ENCODE results near the gene B3GLCT. TPM values are rescaled to one million over a fixed set of nuclear protein-coding genes. Genes with fewer than 3 reads are reported as not detected.

The B3GLCT gene
- total and polyA plus RNA-seq, 2 of the 13 experiments (the other 11 are each of a cell fraction or from before 2014, with no cell fraction given), result 2.0 to 7.1 TPM

DNA sequence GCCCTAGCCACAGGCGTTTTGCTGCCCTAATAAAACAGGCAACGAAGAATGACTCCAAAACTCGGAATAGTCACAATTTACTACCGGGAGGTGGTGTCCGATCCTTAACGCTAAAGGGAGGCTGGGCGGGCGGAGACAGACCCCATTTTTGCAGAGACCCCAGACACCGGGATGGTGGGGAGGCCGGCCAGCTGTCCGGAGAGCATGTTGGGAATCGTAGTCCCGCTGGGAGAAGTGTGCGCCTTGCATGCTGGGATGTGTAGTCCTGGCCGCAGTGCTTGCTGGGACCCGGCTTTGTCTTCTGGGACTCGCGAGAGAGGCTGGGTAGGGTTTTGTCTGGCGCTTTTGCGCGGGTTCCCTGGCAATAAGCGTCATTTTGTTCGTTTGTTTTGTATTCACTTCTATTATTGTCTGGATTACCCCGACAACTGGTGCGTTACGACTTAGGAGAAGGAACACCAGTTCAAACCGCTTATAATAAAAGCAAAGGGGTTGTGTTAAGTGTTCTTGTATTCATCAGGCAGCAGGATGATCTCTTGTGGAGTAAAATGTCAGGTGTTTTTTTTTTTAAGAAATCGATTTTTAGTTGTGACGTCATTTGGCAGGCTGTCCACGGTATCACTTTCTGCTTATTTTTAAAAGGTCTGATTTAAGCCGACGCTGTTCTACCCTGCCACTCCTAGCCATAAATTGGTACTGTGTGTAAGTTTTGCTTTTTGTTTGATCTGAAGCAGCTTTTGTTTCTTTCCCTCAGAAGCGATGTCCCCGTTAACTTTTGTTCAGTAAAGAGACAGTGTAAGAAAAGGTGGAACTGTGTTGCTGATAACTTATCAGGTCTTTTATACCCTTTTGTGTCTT lies 37.4 kb upstream of the B3GLCT start (continued):
- TF ChIP-seq NR1H2 (CRISPR knock-in tag; IDR thresholded peaks at IDR 0.05; ENCODE audit: borderline replicate concordance, low read depth) (no peak), SOX6 (IDR thresholded peaks at IDR 0.05) (no peak), SOX6 (CRISPR knock-in tag; IDR thresholded peaks at IDR 0.05) (peak; percentile 73), SP140L (CRISPR knock-in tag; IDR thresholded peaks at IDR 0.05; ENCODE audit: borderline replicate concordance) (0 out of 2 replicates have a peak, but pooled peaks have one; percentile 11), PAWR (CRISPR knock-in tag; IDR thresholded peaks at IDR 0.05; ENCODE audit: borderline replicate concordance) (no peak), ZC3H4 (CRISPR knock-in tag; IDR thresholded peaks at IDR 0.05; ENCODE audit: borderline replicate concordance) (no peak), ZNF292 (CRISPR knock-in tag; IDR thresholded peaks at IDR 0.05; ENCODE audit: borderline replicate concordance, low read depth) (no peak), CBX1 (IDR thresholded peaks at IDR 0.05; ENCODE audit: low read depth) (no peak), TBX2 (CRISPR knock-in tag; IDR thresholded peaks at IDR 0.05; ENCODE audit: borderline replicate concordance) (peak; percentile 28; the same call in 1 of the 2 replicates), ZFY (CRISPR knock-in tag; IDR thresholded peaks at IDR 0.05) (no peak; the same call in none of the 2 replicates), ZNF790 (CRISPR knock-in tag; IDR thresholded peaks at IDR 0.05; ENCODE audit: borderline replicate concordance) (no peak), GZF1 (CRISPR knock-in tag; IDR thresholded peaks at IDR 0.05) (no peak), BHLHE40 (IDR thresholded peaks at IDR 0.05; ENCODE audit: low read length) (no peak), ZNF891 (CRISPR knock-in tag; IDR thresholded peaks at IDR 0.05) (peak; percentile 11; the same call in 1 of the 2 replicates), POLR2A (IDR thresholded peaks at IDR 0.05; ENCODE audit: insufficient read depth in 1 of 2, low read depth in 2 of 2, low read length in 2 of 2) (peak; percentile 57 to 58), GPN1 (CRISPR knock-in tag; IDR thresholded peaks at IDR 0.05; ENCODE audit: borderline replicate concordance) (no peak), ZNF747 (CRISPR knock-in tag; IDR thresholded peaks at IDR 0.05; ENCODE audit: borderline replicate concordance) (no peak), SMAD1 (CRISPR knock-in tag; IDR thresholded peaks at IDR 0.05; ENCODE audit: borderline replicate concordance, low read depth) (0 out of 2 replicates have a peak, but pooled peaks have one; percentile 55), RARA (CRISPR knock-in tag; IDR thresholded peaks at IDR 0.05) (no peak), ZIK1 (CRISPR knock-in tag; IDR thresholded peaks at IDR 0.05; ENCODE audit: borderline replicate concordance, low read depth) (no peak), KMT2B (CRISPR knock-in tag; IDR thresholded peaks at IDR 0.05) (no peak; the same call in 1 of the 2 replicates), MAF1 (CRISPR knock-in tag; IDR thresholded peaks at IDR 0.05; ENCODE audit: borderline replicate concordance) (no peak), KDM5B (CRISPR knock-in tag; IDR thresholded peaks at IDR 0.05; ENCODE audit: borderline replicate concordance) (peak; percentile 67; the same call in 1 of the 2 replicates), ZNF34 (CRISPR knock-in tag; IDR thresholded peaks at IDR 0.05; ENCODE audit: borderline replicate concordance) (no peak), ZNF30 (CRISPR knock-in tag; IDR thresholded peaks at IDR 0.05) (no peak), ZNF83 (CRISPR knock-in tag; IDR thresholded peaks at IDR 0.05; ENCODE audit: borderline replicate concordance) (no peak), SP1 (IDR thresholded peaks at IDR 0.05) (no peak), SP1 (CRISPR knock-in tag; IDR thresholded peaks at IDR 0.05) (peak; percentile 55; the same call in 1 of the 2 replicates), ZNF260 (CRISPR knock-in tag; IDR thresholded peaks at IDR 0.05; ENCODE audit: borderline replicate concordance, low read depth) (no peak)
- TF ChIP-seq, protein P1, sequence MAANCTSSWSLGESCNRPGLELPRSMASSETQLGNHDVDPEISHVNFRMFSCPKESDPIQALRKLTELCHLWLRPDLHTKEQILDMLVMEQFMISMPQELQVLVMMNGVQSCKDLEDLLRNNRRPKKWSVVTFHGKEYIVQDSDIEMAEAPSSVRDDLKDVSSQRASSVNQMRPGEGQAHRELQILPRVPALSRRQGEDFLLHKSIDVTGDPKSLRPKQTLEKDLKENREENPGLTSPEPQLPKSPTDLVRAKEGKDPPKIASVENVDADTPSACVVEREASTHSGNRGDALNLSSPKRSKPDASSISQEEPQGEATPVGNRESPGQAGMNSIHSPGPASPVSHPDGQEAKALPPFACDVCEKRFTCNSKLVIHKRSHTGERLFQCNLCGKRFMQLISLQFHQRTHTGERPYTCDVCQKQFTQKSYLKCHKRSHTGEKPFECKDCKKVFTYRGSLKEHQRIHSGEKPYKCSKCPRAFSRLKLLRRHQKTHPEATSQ (CRISPR knock-in tag; IDR thresholded peaks at IDR 0.05; ENCODE audit: borderline replicate concordance), result no peak
- TF ChIP-seq, protein P2, sequence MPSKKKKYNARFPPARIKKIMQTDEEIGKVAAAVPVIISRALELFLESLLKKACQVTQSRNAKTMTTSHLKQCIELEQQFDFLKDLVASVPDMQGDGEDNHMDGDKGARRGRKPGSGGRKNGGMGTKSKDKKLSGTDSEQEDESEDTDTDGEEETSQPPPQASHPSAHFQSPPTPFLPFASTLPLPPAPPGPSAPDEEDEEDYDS (CRISPR knock-in tag; IDR thresholded peaks at IDR 0.05), result peak; percentile 19
